Spleen (tissue), 7 donors: ENCODE results near the gene JDP2.
A peak's percentile ranks its signal among the peaks of the same experiment; 100 is the strongest.

Experiments
- CTCF ChIP-seq, 11 experiments: fragments of 200-600 bp in 7 of 11; fragments of 450-650 bp in 4 of 11; sonication (generic) in 4 of 11; IDR thresholded peaks in 8 of 11; conservative IDR thresholded peaks in 3 of 11; 1 replicate in 7 of 11; 2 replicates in 4 of 11; pipeline versions ENCODE4 v1.4.0 to v1.8.0; 2016 to 2021; ENCODE audit warnings: antibody characterized with exemption in 11 of 11, inconsistent platforms in 4 of 11, mild to moderate bottlenecking in 1 of 11
- POLR2A ChIP-seq, 3 donors: fragments of 450-650 bp; IDR thresholded peaks; one replicate each; pipeline ENCODE4 v1.5.1; 2017; ENCODE audit warnings: antibody characterized with exemption in 3 of 3, mild to moderate bottlenecking in 1 of 3
- POLR2AphosphoS5 ChIP-seq, 3 donors: sonication (generic); formaldehyde crosslinking; IDR thresholded peaks; one replicate each; pipeline ENCODE4 v1.5.1; 2017; ENCODE audit warnings: antibody characterized with exemption in 3 of 3
- donor health status: DM: no; HTN: no; CAD: no; lungs with moderate emphysema.
- donor health status: DM: no; HTN: no; CAD: no.
- donor health status: DM: no; HTN: no; CAD: no.

- TF ChIP-seq CTCF (IDR thresholded peaks at IDR 0.05 in 8 of 11, conservative IDR thresholded peaks at IDR 0.05 in 3 of 11) (peak in 7 of 11 experiments; percentile 5 to 61 (median 43)), POLR2A (IDR thresholded peaks at IDR 0.05) (no peak), POLR2AphosphoS5 (IDR thresholded peaks at IDR 0.05) (no peak)
These were observed 90.8 kb downstream of the JDP2 start for GRCh38 chr14:75518625-75519024.
